TTC549 (cell line): ENCODE measurements around the gene EIF3I.

Source experiments
- FAIRE-seq: peaks from 2 replicates; lab custom pipeline; 2012; peaks lifted over from hg19 to GRCh38; lab: Jason Lieb, UNC

The EIF3I gene

GRCh38 chr1:32198237-32199042, 23.8 kb upstream of the EIF3I start:
- FAIRE-seq = no peak

DNA sequence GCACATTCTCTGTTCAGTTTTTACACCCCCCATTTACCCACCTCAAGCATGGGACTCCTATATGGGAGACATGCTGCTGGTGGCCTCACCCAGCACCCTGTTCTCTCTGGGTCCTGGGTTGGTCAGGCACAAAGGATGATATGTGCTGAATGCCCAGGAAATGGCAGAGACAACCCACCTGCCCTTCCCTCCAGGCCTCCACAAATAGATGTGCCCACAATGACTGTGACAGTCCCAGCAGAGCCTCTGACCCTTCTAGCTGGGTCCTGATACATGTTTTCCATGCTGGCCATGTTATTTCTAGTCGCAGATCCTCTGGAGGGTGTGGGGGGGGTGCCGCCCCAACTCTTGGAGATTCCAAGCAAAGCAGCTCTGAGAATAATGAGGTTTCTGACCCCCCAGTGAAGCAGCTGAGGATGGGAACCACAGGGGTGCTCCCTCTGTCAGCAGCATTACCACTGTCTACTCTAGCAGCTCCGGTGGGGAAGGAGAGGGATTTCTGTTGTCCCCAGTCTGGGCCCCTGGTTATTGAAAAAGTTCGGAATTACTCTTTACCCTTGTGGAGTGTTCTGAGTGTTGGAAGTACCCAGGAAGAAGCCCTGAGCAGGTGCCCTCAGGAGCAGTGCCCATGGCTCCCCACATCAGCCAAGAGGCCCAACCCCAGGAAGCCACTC, 23.0 kb upstream of the EIF3I start:
- no peak for FAIRE-seq

DNA sequence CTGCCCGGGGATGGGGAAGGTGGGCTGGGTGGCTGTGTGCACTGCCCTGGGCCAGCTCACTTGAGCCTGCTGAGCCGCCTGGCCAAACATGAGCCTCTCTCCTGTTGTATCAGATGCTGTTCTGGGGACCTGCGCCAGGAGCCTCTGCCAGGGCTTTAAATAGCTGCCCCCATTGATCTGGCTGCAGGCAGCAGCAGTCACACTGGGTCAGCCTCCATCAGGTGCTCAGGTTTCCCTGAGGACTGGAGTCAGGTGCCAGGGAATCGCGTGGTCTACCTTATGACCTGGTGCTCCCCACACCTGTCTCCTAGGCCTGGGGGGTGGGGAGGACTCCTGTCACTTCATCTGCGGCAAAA, 22.5 kb upstream of the EIF3I start:
- no peak for FAIRE-seq

DNA sequence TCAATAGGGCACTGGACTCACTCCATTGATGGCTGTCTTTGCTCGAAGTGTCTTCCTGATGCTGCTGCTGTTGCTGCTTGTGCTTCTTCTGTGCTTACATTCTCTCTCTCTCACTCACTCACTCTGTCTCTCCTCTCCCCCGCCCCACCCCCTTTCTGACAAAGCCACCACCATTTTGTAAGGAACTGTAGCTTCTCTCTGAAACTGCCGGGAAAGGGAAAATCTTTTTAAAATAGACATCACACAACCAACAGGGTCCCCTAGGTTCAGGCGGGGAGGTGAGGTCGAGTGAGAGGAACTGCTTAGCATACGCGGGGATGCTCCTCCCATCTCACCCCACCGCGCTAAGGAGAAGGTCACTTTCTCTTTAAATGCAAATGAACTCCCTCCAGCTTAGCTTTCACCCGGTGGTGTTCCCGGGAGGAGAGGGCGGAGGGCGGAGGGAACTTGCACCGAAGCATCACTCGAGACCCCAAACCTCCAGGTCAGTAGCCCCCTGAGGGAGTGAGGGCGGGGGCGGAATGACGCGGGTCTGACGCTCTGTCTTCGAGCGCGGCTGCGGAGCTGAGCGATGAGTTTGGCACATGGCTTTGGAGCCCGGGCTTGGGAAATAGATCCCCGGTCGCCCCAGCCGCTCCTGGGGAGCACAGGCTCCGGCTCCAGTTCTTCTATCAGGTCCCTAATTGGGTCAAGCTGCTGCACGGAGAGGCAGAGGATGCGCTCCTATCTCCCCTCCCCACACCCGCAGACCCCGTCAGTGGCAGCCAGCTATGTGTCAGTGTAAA, 21.8 kb upstream of the EIF3I start, which contains the start of gene CCDC28B:
TSS of gene CCDC28B (plus strand) at position 370 of the 785 bp plus-strand sequence. CDS start 1,341 bp downstream, outside the sequence.
- no peak for FAIRE-seq

GRCh38 chr1:32201011-32201855, 21.0 kb upstream of the EIF3I start:
- no peak for FAIRE-seq

DNA sequence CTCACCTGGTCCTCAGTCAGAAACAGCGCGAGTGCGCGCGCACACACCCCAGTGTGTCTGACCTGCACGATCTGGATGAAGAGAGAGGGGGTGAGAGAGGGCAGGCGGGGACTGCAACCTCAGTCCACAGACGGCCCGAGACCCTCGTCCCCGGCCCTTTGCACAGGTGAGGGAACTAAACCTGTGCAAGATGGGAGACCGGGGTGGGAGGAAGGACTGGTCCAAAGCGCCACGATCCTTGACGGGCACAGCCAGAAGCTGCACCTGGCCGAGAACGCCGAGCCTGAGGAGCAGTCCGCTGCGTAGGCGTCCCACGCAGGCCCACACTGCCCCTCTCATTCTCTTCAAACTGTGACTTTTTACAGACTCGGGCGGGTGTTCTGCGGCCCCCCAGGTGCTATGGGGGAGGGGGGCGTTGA, 17.3 kb upstream of the EIF3I start:
- FAIRE-seq = no peak

GRCh38 chr1:32205401-32206370, 16.5 kb upstream of the EIF3I start, which contains the start of gene IQCC:
IQCC (plus strand) TSS chr1:32205671; CDS start chr1:32205682, 11 bp downstream.
- no peak for FAIRE-seq

DNA sequence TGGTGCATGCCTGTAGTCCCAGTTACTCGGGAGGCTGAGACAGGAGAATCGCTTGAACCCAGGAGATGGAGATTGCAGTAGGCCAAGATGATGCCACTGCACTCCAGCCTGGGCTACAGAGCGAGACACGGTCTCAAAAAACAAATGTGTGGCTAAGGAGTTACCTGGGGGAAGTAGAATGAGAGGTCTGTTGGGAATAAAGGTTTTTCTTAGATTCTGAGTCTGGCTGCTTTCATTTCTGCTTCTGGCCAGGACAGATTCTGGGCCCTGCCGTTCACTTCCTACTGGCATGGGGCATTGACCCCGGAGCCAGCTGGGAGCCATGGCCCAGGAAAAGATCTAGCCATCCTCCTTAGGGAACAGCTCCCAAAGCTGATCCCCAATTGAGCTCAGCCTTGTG, 13.7 kb upstream of the EIF3I start:
- no peak for FAIRE-seq

DNA sequence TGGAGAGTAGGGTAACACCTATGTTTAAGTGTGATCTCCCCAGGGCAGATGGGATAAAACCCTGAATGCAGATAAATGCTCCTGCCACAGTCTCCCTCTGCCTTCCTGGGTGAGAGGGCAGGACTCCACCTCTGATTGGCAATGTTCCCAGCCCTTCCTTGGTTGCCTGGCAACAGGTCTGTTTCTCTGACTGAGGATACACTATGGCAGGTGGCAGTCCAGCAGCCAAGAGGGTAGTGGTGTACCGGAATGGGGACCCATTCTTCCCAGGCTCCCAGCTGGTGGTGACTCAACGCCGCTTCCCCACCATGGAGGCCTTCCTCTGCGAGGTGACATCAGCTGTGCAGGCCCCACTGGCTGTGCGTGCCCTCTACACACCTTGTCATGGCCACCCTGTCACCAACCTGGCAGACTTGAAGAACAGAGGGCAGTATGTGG, 13.3 kb upstream of the EIF3I start, which contains the start of gene DCDC2B:
TSS of gene DCDC2B (plus strand) at position 199 of the 438 bp plus-strand sequence. CDS start at position 204, 5 bp downstream.
- no peak for FAIRE-seq

- peak; percentile 62 for FAIRE-seq
Measured at GRCh38 chr1:32215629-32216480, 6.4 kb upstream of the EIF3I start.

GRCh38 chr1:32216566-32216965, 5.6 kb upstream of the EIF3I start:
- no peak for FAIRE-seq

DNA sequence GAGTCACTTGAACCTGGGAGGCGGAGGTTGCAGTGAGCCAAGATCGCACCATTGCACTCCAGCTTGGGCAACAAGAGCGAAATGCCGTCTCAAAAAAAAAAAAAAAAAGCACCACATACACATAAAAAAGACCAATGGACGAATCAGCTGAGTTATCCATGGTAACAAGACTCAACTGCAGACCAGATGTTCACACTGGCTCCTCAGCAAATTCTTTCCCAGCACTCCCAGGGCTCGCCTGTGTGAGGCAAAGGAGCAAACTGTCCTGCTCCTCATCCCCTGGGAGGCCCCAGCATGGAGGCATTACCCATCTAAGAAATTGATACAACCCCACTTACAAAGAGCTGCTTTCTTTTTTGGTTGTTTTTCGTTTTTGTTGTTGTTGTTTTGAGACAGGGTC, 3.2 kb upstream of the EIF3I start:
- no peak for FAIRE-seq

DNA sequence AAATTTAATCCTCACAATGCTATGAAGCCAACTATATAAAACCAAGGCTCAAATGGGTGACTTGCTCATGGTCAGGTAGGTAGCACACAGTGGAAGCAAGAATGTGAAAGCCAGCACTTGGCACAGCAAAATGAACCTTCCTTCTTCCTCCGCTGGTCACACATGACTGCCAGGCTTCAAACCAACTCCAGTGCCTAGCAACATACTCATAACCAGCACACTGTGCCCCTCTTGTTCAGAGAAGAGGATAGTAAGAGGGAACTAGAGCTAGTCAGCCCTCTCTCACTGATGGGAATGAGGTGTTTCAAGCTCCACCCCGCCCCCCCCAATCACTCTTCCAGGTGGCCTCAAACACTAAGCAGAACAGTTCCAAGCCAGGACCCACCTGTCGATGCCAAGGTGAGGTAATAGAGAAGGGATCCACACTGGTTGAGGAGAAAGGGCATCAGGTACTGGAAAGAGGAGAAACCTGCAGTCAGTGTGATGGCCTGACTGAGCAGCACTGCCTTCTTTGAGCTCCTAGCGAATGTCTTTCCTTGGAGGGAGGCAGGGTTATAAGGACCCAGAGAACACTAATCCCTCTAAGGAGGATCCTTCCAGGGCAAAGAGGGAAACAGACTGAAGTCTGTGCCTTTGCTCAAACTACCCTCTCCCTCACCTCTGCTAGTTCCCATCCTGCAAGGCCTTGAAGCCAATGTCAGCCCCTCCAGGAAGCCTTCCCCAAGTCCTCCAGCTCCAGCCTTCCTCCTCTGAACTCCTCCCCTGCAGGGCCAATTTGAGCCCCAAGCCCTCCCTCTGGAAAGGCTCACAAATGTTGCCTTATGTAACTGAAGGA, 1.2 kb upstream of the EIF3I start:
- no peak for FAIRE-seq

- FAIRE-seq = no peak
Measured at GRCh38 chr1:32221581-32221979, 627 bp upstream of the EIF3I start.

GRCh38 chr1:32223683-32224082, 1.5 kb downstream of the EIF3I start:
- no peak for FAIRE-seq

- FAIRE-seq = no peak
Measured at GRCh38 chr1:32224285-32224684, 2.1 kb downstream of the EIF3I start.

- no peak for FAIRE-seq
Measured at GRCh38 chr1:32228771-32229170, 6.6 kb downstream of the EIF3I start.

DNA sequence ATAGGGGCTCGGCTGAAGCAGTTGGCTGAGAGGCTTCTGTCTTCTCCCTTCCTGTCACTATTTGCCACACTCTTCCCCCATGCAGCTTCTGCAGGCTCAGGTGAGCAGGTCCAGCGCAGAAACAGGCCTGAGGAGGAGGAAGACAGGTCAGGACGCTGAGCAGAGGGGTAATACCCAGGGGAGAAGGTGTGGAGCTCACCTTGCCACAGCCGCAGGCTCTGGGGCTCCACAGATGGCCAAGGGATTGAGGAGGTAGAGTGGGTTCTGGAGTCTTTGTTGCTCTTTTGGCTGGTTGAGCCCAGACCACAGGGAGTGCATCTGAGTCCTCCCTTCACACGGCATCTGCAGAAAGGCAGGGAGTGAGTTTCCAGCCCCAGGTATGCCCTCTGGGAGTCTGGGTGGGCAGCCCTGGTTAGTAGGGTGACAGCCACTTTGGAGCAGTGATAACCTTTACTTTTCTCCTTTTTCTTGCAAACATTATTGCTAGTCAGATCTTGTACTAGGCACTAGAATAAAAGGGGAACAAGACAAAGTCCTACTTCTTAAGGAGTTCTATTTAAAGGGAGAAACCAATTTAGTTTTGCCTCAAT, 9.7 kb downstream of the EIF3I start:
- FAIRE-seq = no peak
